Skeletal muscle tissue (tissue), 4 donors: ENCODE data around the gene CYS1. TPM values are rescaled to one million over a fixed set of nuclear protein-coding genes. Genes with fewer than 3 reads are reported as not detected.
"Not testable (repeated sequence)": the region's sequence is repeated elsewhere in the genome, so short reads cannot be mapped to it uniquely, and the experiment has no call there.

Source experiments
- H3K27ac ChIP-seq: one replicate; pipeline ENCODE4 v1.7.0; 2013; ENCODE audit warnings: mild to moderate bottlenecking, low read depth, low read length, inconsistent platforms
- H3K27me3 ChIP-seq, 3 donors: one replicate each; pipeline ENCODE4 v1.7.0; 2013; ENCODE audit warnings: low read length in 3 of 3; ENCODE audit not compliant: control insufficient read depth in 3 of 3, insufficient read depth in 3 of 3
- H3K36me3 ChIP-seq, 3 donors: one replicate each; pipeline ENCODE4 v1.7.0; 2013; ENCODE audit warnings: low read length in 3 of 3; ENCODE audit not compliant: control insufficient read depth in 3 of 3, insufficient read depth in 3 of 3
- H3K4me1 ChIP-seq, 3 donors: one replicate each; pipeline ENCODE4 v1.7.0; 2013; ENCODE audit warnings: low read length in 3 of 3, mild to moderate bottlenecking in 3 of 3; ENCODE audit not compliant: control insufficient read depth in 3 of 3, insufficient read depth in 3 of 3
- H3K4me3 ChIP-seq, 3 donors: one replicate each; pipeline ENCODE4 v1.7.0; 2013; ENCODE audit warnings: low read length in 3 of 3
- H3K9ac ChIP-seq, 3 donors: one replicate each; pipeline ENCODE4 v1.7.0; 2013; ENCODE audit warnings: low read length in 3 of 3, mild to moderate bottlenecking in 3 of 3, moderate library complexity in 2 of 3, low read depth in 1 of 3
- H3K9me3 ChIP-seq, 3 donors: one replicate each; pipeline ENCODE4 v1.7.0; 2013; ENCODE audit warnings: low read length in 3 of 3; ENCODE audit not compliant: control insufficient read depth in 3 of 3
- total RNA-seq: library from RNA; depleted of rRNA; stranded (reverse); fragments of >200 nt; gene quantifications from one replicate; pipeline ENCODE4 v1.2.3, GENCODE V29; 2014
- donor health status: Osteomylitis.

The CYS1 gene
- total RNA-seq, 1 donor from 2014 or later = 4.7 TPM

GRCh38 chr2:10094271-10094814 lies 14.1 kb upstream of the CYS1 start:
- Histone ChIP-seq H3K4me3 (no peak overlapping the region), H3K9ac (no peak overlapping the region), H3K36me3 (no peaks in the 10 kb centered on the region), H3K9me3 (no peaks in the 10 kb centered on the region), H3K27me3 (peaks cover 22 to 32% (median 29%) of the 10 kb centered on the region in 3 donors), H3K4me1 (peaks cover 0 to 4% (median 0%) of the 10 kb centered on the region in 3 donors), H3K27ac (no peak overlapping the region)

GRCh38 chr2:10091889-10092244 lies 11.7 kb upstream of the CYS1 start:
- peaks cover 22 to 41% (median 38%) of the 10 kb centered on the region in 3 donors for H3K27me3 ChIP-seq
- H3K4me3 ChIP-seq, H3K27ac ChIP-seq, H3K4me1 ChIP-seq, H3K9me3 ChIP-seq, H3K36me3 ChIP-seq, H3K9ac ChIP-seq: not testable (repeated sequence)

GRCh38 chr2:10091182-10091888 lies 11.1 kb upstream of the CYS1 start:
- Histone ChIP-seq H3K4me3 (no peak overlapping the region), H3K27ac (no peak overlapping the region), H3K36me3 (no peaks in the 10 kb centered on the region), H3K9me3 (no peaks in the 10 kb centered on the region), H3K9ac (no peak overlapping the region), H3K27me3 (peaks cover 22 to 42% (median 38%) of the 10 kb centered on the region in 3 donors), H3K4me1 (no peaks in the 10 kb centered on the region)

GRCh38 chr2:10089565-10090190 lies 9.5 kb upstream of the CYS1 start:
- Histone ChIP-seq H3K4me1 (no peaks in the 10 kb centered on the region), H3K9ac (no peak overlapping the region), H3K4me3 (no peak overlapping the region), H3K27ac (no peak overlapping the region), H3K27me3 (peaks cover 22 to 42% (median 38%) of the 10 kb centered on the region in 3 donors), H3K36me3 (no peaks in the 10 kb centered on the region), H3K9me3 (no peaks in the 10 kb centered on the region)

GRCh38 chr2:10087360-10087759 lies 7.1 kb upstream of the CYS1 start:
- H3K27me3 ChIP-seq = peaks cover 23 to 48% (median 36%) of the 10 kb centered on the region in 3 donors
- H3K36me3 ChIP-seq = no peaks in the 10 kb centered on the region
- no peak overlapping the region for H3K27ac ChIP-seq
- H3K4me3 ChIP-seq = no peak overlapping the region
- H3K9me3 ChIP-seq = no peaks in the 10 kb centered on the region
- H3K4me1 ChIP-seq = peaks cover 0 to 6% (median 0%) of the 10 kb centered on the region in 3 donors
- H3K9ac ChIP-seq = no peak overlapping the region

- Histone ChIP-seq H3K9me3 (no peaks in the 10 kb centered on the region), H3K9ac (no peak overlapping the region), H3K36me3 (no peaks in the 10 kb centered on the region), H3K27ac (no peak overlapping the region), H3K4me3 (no peak overlapping the region), H3K4me1 (peaks cover 0 to 6% (median 0%) of the 10 kb centered on the region in 3 donors), H3K27me3 (peaks cover 25 to 49% (median 34%) of the 10 kb centered on the region in 3 donors)
Observed at GRCh38 chr2:10086950-10087349, 6.7 kb upstream of the CYS1 start.

GRCh38 chr2:10085668-10086059 lies 5.5 kb upstream of the CYS1 start:
- Histone ChIP-seq H3K27me3 (peaks cover 22 to 37% (median 31%) of the 10 kb centered on the region in 3 donors), H3K4me3 (no peak overlapping the region)

GRCh38 chr2:10085043-10085667 lies 4.9 kb upstream of the CYS1 start:
- H3K9ac ChIP-seq = no peak overlapping the region
- no peaks in the 10 kb centered on the region for H3K9me3 ChIP-seq
- H3K36me3 ChIP-seq = no peaks in the 10 kb centered on the region
- H3K27ac ChIP-seq = no peak overlapping the region
- H3K27me3 ChIP-seq = peaks cover 23 to 36% (median 35%) of the 10 kb centered on the region in 3 donors
- H3K4me1 ChIP-seq = peaks cover 0 to 6% (median 0%) of the 10 kb centered on the region in 3 donors
- H3K4me3 ChIP-seq = no peak overlapping the region

More at GRCh38 chr2:10085668-10086059, 5.5 kb upstream of the CYS1 start:
- Histone ChIP-seq H3K27ac (no peak overlapping the region), H3K4me1 (peaks cover 0 to 6% (median 0%) of the 10 kb centered on the region in 3 donors), H3K36me3 (no peaks in the 10 kb centered on the region), H3K9ac (no peak overlapping the region), H3K9me3 (no peaks in the 10 kb centered on the region)

GRCh38 chr2:10084223-10084865 lies 4.1 kb upstream of the CYS1 start:
- Histone ChIP-seq H3K9ac (no peak overlapping the region), H3K9me3 (no peaks in the 10 kb centered on the region), H3K4me1 (peaks cover under 1 to 6% (median under 1%) of the 10 kb centered on the region in 3 donors), H3K4me3 (no peak overlapping the region), H3K36me3 (no peaks in the 10 kb centered on the region), H3K27me3 (peaks cover 20 to 33% (median 33%) of the 10 kb centered on the region in 3 donors), H3K27ac (no peak overlapping the region)
